GM19438 (cell line): ENCODE measurements around the gene RGS18.
"Not testable (repeated sequence)": the region's sequence is repeated elsewhere in the genome, so short reads cannot be mapped to it uniquely, and the experiment has no call there.

Experiments
- ATAC-seq: cut with Tn5 transposase; IDR thresholded peaks from one replicate; pipeline ENCODE4 v1.9.1; 2021; ENCODE audit warnings: low read depth; ENCODE audit not compliant: unreplicated experiment

The RGS18 gene

GRCh38 chr1:192158181-192158580 lies at the start of gene RGS18:
Gene RGS18 (plus strand): TSS chr1:192158462. CDS start chr1:192158638, 176 bp downstream.
- ATAC-seq: no peak

DNA sequence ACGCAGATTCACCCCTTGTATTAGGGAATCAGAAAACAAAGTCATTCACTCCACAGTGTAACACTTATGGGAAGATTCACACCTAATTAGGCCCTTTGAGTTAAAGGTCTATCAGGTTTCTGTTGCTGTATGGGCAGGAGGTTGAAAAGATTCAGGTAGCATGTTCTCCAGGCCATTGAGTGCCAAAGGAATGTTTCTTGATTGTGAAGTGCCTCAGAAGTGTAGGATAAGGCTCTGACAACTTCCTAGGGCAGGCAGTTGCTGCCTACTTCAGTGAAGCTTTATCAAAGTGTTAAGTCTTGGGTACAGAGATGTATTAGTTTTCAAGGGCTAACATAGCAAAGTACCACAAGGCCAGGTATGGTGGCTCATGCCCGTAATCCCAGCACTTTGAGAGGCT lies 48.7 kb upstream of the RGS18 start:
- no peak for ATAC-seq

DNA sequence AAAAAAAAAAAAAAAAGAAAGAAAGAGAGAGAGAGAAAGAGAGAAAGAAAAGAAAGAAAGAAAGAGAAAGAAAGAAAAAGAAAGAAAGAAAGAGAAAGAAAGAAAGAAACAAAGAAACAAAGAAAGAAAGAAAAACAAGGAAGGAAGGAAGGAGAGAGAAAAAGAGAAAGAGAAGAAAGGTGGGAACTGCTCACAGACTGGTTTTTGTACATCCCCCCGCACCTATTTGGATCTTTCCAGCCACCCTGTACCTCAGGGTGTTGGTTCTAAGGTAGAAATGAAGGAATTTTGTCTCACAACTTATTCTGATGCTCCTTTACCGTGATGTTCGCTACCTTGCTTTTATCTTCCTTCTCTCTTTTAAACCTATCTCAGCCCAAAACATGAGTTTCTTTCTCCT lies 43.3 kb upstream of the RGS18 start:
- ATAC-seq: no peak

DNA sequence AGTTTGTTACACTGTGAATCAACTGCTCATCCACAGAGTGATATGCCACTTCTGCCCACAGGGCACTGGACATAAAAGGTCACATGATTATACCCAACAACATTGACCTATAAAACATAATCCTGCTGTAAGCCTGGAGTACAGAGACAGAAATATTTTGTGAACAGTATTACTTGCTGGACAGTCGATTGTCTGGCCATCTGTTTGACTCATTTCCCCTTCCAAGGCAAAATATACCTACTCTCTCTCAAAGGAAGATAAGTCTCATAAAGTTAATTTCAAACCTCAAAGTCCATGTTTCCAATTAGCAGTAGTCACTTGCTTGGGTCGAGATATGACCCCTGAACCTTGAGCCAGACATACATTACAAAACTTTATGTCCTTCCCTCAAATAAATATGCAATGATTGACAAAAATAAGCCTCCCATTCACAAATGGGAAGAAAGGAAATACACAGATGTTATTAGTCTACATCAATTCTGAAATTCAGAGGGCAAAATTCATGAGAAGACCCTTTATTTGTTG lies 39.3 kb upstream of the RGS18 start:
- no peak for ATAC-seq

- ATAC-seq: no peak
Observed at GRCh38 chr1:192119701-192120100, 38.6 kb upstream of the RGS18 start.

DNA sequence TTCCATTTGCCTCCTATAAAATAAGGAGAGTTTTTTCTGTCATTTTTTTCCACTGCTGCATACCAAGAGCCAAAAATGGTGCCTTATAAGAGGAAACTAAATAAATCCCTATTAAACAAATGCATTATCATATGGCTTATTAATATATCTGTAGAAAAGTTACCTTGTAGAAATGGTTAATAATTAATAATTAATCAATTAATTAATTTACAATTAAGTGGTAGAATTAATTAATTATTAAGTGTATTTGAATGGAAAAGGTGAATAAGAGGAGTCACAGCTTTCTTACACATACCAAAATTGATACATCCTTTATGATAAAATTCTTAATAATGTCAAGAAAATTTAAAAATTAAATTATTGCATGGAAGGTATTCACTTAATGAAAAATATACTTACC lies 35.6 kb upstream of the RGS18 start:
- ATAC-seq: no peak

DNA sequence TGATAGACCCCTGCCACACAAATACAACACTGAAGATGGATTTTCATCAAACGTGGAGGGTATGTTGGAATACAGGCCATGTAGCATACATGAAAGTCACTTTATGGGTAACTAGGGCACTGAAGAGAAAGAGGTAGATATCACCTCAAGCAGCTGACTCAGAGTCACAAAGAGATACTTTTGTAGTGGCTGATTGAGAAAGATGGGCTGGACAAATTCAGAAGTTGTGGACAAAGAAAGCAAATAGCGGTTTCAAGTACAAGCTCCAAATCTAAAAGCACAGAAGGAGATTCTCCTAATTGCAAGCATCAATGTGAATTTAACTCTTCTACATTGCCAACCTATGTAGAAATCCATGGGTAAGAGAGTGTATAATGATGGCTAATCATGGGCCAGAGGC lies 35.0 kb upstream of the RGS18 start:
- no peak for ATAC-seq

DNA sequence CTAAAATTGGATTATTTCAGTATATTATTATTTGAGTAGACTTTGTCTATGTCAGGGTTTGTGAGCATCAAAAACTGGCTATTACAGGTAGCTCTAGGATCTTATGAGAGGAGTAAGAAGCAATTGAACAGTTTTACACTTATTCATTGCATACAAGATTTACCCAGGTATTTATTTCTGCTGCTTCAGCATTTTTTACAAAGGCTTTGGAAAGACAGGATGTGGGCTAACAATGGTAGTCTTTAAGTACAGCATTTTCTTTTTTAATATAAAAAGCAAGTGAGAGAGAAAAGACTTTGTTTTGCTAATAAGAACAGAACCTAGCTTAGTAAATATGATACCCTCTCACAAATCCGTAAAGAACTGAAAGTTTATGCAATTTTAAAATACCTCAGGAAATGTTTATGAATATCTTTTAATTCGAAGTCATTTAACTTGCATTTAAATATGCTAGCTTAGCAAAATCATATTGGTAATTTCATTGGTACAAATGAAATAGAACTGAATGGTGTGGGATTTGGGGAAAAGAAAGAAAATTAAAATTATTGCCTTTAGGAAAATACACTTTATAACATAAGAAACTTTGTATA lies 32.1 kb upstream of the RGS18 start:
- no peak for ATAC-seq

GRCh38 chr1:192130175-192130574 lies 28.1 kb upstream of the RGS18 start:
- ATAC-seq: no peak

DNA sequence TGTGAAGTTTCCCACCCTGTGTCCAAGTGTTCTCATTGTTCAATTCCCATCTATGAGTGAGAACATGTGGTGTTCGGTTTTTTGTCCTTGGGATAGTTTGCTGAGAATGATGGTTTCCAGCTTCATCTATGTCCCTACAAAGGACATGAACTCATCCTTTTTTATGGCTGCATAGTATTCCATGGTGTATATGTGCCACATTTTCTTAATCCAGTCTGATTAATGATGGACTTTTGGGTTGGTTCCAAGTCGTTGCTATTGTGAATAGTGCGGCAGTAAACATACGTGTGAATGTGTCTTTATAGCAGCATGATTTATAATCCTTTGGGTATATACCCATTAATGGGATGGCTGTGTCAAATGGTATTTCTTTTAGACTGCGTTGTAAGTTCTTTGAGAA lies 27.4 kb upstream of the RGS18 start:
- not testable (repeated sequence) for ATAC-seq

DNA sequence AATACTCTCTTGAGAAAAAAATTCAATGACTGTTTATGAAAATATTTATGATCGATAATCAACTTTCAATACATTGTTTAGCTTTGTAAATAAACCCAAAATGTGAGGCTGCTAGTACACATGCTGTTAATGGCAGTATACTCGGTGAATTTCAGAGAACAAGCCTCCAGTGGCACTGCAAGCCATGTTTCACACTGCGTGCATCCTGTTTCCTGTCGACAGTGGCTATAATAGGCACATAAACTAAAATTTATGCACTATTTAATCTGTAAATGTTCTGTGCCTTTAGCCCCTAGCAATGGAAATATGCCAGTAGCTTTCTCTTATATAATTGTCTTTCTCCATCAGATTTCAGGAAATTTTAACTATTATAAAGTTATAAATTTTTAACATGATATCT lies 26.3 kb upstream of the RGS18 start:
- ATAC-seq: no peak

DNA sequence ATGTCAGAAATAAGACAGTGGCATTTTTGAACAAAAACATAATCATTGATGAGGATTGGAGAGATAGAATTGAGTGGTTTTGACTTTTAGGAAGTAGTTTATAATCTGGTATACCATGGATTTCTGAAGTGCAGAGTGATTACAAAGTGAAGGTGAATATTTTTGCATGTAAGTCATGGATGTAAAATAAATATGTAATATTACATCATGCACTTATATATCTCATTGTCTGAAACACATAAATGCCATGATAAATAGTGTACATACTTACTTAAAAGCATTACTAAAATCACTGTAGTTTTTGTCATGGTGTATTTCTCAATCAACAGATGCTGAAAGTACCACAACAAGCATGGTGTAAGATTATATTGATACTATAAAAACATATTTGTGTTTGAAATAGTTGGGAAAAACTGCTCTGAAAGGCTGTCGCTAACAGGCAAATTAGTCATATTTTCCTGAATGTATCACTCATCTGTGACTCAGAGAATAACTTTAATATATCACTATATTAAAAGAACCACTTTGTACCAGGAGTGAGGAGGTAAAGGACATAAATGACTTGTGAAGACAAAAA lies 24.8 kb upstream of the RGS18 start:
- ATAC-seq: no peak

- ATAC-seq: no peak
Observed at GRCh38 chr1:192140382-192140781, 17.9 kb upstream of the RGS18 start.

- ATAC-seq: no peak
Observed at GRCh38 chr1:192147221-192147620, 11.0 kb upstream of the RGS18 start.

GRCh38 chr1:192147696-192148095 lies 10.6 kb upstream of the RGS18 start:
- ATAC-seq: no peak

- ATAC-seq: no peak
Observed at GRCh38 chr1:192151176-192151575, 7.1 kb upstream of the RGS18 start.

GRCh38 chr1:192153276-192153675 lies 5.0 kb upstream of the RGS18 start:
- no peak for ATAC-seq

- no peak for ATAC-seq
Observed at GRCh38 chr1:192157067-192157466, 1.2 kb upstream of the RGS18 start.

- ATAC-seq: no peak
Observed at GRCh38 chr1:192159014-192159413, 752 bp downstream of the RGS18 start.

DNA sequence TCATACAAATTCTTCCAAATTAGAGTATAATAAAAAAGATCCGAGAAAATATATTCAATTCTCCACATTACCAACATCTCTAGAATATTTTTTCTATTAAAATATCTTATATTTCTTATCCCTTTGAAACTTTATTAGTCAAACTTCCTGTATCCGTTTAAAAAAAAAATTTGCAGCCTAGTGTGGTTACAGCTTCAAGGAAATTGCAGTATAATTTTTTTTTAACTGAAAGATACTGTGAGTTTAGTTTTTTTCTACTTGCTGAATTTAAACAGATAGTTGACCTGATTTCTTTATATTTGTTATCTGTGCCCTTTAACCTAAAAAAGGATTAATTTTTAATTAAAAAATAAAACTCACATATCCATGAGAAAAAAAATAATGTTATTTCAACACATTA lies 1.5 kb downstream of the RGS18 start:
- ATAC-seq: no peak

DNA sequence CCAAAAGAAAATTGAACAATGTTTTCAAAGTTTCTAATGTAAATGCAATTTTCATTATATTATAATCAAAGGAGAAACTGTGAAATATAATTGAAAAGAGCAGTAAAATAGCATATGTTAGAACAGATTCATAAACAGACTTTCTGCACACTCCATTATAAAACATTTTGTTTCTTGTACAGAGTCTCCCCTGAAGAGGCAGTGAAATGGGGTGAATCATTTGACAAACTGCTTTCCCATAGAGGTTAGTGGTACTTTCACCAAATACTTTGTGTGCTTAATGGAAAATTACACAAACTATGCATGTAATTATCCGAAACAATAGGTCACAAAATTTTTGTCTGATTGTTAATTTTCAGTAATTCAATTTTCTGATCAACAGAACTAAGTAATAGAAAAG lies 1.9 kb downstream of the RGS18 start:
- no peak for ATAC-seq

- ATAC-seq: no peak
Observed at GRCh38 chr1:192161976-192162375, 3.7 kb downstream of the RGS18 start.

- ATAC-seq: no peak
Observed at GRCh38 chr1:192162376-192162775, 4.1 kb downstream of the RGS18 start.
